RPMI7951 (cell line): ENCODE measurements around the gene AFF1. TPM values are rescaled to one million over a fixed set of nuclear protein-coding genes. Genes with fewer than 3 reads are reported as not detected.

Experiments used
- DNase-seq: peaks from one replicate; pipeline ENCODE4 v3.0.0-alpha.2; 2012; ENCODE audit warnings: low read depth
- total RNA-seq: library from RNA; depleted of rRNA; stranded (reverse); fragments of >200 nt; shearing (Covaris generic); gene quantifications from 2 replicates; pipeline ENCODE4 v1.2.3, GENCODE V29; 2014; rRNA removed

The AFF1 gene
- total RNA-seq, 1 experiment from 2014 or later, result 9.5 TPM

DNA sequence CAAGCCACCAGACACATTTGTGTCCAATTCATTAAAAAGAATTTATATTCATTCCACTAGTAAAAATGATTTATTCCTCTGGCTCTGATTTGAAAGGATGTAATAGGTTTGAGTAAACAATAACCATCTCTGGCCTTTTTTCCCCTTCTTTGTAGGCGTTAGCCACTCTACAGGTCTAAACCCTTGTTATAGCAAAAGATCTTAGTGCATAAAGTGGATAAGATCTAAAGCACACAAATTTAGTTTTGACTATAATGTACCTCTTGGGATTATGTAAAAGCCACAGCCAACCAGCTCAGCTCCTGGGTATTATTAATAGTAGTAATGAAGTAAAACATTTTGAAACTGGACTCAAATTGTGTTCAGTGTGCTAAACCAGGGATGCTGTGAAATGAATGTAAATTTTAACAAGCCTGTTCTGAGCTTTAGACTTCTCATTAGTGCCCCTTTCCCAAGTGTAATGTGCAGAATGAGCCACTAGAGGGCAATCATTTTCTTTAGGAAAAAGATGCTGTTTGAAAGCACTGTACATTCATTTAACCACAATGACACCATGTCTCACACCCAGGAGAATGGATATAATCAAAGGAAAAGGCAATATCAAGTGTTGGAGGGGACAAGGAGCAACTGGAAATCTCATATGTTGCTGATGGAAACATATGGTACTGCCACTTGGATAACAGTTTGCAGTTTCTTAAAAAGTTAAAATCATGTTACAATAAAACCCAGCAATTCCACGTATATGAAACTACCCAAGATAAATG, 215.9 kb downstream of the AFF1 start:
- DNase-seq, result peak; percentile 68

- no peak for DNase-seq
Measured at GRCh38 chr4:87151730-87152129, 216.9 kb downstream of the AFF1 start.

- no peak for DNase-seq
Measured at GRCh38 chr4:87152310-87153041, 217.7 kb downstream of the AFF1 start.

GRCh38 chr4:87153078-87153870, 218.5 kb downstream of the AFF1 start:
- peak; percentile 5 for DNase-seq

- no peak for DNase-seq
Measured at GRCh38 chr4:87165892-87166291, 231.1 kb downstream of the AFF1 start.

DNA sequence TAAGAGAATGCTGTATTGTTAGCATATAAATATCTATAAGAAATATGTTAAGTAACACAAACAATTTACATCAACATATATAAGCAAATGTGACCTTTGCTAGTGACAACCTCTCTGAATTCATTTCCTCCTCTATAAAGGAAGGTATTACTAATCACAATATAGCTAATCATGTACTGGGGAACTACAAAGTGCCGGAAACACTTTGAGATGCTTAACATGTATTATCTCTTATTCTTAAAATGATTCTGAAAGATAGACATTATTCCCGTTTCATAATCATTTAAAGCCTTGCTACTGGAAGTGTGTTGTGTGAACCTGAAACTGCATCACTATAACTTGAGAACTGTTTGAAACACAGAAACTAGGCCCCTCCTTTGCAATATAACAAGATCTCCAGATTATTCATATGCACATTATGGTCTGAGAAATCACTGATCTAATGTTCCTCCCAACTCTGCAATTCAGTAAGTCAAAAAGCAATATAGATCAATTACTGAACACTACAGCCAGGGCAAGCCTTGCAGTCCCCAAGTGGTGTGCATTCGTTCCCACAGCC, 231.6 kb downstream of the AFF1 start:
- no peak for DNase-seq

DNA sequence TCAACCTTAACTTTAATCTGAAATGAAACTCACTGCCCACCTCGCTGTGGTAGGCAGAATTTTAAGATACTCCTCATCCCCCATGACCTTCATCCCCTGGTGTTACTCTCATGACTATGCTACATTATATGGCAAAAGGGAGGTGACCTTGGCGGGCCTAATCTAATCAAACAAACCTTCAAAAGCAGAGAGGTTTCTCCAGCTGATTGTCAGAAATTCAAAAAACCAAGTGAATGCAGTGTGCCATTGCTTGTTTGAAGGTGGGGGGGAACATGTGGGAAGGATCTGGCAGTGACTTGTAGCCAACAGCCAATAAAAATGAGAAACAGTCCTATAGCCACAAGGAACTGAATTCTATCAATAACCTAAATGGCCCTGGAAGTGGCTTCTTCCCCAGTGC, 237.1 kb downstream of the AFF1 start:
- no peak for DNase-seq

GRCh38 chr4:87174672-87175071, 239.9 kb downstream of the AFF1 start:
- DNase-seq, result no peak

- DNase-seq, result peak; percentile 22
Measured at GRCh38 chr4:87179751-87180150, 244.9 kb downstream of the AFF1 start.

DNA sequence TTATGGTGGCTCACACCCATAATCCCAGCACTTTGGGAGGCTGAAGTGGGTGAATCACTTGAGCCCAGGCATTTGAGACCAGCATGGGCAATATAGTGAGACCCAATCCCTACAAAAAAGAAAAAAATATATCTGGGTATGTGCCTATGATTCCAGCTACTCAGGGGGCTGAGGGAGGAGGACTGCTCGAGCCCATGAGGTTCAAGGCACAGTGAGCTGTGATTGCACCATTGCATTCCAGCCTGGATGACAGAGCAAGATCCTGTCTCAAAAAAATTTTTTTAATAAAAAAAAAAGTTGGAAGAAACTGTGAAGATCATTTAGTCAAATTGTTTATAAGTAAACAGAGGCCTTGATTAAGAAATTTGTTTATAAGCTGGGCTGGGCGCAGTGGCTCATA, 246.0 kb downstream of the AFF1 start:
- no peak for DNase-seq

DNA sequence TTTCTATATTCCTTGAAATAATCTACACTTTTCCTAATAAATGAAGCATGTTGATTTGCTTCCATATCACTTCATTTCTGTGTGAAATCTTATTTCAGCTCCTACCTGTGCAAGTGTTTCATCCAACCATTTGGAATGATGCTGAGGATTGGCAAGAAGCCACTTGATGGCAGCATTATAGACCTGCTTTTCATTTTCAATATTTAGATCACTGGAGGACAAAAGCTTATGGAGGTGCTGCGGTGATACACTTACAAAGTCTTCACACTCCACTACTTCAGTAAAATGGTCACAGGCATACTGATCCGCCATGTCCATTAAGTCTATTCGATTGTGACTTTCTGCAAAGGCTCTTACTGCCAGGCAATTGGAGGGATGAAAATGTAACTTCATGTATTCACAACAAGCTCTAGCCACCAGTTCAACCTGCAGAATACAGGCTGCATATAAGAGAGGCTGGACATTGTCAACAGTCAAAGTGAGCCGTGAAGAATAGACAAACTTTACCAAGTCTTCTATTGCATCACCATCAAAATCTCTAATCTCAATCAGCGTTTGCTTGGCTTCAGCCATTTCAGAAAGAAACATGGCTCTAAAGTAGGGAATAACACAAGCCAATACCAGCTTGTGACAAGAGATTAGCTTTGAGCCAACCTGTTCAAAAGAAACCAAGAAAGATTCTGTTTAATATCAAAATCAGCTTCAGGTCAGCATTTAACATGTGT, 250.5 kb downstream of the AFF1 start:
- no peak for DNase-seq

DNA sequence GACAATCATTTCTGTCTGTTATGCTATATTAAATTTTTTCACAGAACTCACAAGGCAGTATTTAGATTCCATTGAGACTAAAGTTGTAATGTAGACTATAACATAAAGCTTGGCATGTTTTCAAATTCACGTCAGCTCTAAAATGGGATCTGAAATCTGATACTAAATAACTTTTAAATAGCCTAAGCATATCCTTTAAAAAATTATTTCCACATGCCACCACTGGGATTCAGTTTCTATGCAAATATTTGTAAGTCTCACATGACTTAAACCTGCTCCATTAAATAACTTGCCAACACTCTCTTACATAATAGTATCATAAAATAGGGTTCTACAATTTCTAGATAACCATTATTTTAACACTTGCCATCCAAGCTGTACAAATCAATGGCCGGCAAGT, 253.2 kb downstream of the AFF1 start:
- no peak for DNase-seq

DNA sequence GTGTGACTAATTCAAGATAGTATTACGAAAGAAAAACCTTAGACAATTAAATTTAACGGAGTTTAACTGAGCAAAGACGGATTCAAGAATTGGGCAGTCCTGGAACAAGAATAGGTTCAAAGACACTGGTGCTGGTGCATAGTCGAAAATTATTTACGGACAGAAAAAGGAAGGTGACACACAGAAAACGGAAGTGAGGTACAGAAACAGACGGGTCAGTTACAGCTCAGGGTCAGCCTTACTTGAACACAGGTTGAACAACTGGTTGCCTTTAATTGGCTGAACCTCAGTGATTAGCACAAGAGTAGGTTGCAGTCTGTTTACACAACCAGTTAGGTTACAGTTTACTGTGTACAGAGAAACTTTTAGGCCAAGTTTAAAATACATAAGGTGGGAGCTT, 254.1 kb downstream of the AFF1 start:
- DNase-seq, result no peak

Other genes starting within 250 kb of the AFF1 start
- not detected in 2 replicates for gene SLC10A6, start 85.6 kb upstream of the AFF1 start, total RNA-seq
- not detected in 2 replicates for gene C4orf36, start 42.6 kb upstream of the AFF1 start, total RNA-seq